ENCODE measurements around the gene SIK2. TPM values are rescaled to one million over a fixed set of nuclear protein-coding genes. Genes with fewer than 3 reads are reported as not detected.

Gene SIK2
- total and polyA plus RNA-seq, 9 of the 15 experiments (the other 6 are each of a cell fraction or from before 2014, with no cell fraction given), result 0.74 to 11.6 (median 3.8) TPM

DNA sequence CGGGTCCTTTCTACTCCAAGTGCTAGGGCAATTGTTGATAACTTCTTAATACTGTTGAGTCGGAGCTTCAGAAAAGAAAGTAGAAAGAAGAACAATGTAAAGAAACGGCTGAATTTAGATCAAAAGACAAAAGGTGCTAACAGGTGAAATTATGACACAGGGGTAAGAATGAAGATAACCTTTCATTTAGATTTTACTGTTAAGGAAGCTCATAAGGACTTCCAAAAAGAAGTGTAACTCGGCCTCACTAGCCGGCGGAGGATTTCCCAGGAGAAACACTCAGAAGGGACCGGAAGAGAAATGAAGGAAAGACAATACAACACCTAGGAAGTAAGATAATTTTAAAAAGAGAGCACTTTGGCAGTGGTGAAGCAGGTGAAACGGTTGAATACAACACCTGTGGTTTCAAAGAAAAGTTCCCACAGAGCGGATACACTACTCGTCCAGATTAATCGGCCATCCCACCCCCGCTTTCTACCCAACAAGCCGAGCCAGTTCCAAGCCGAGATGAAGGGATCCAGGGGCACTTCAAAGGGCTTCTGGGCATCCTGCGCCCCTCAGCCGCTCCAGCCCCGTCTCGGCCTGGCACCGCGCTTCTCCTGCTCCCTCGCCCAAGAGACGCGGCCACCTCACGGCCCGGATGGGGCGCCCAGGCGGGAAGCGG lies 163.2 kb downstream of the SIK2 start:
- FAIRE-seq (no peak), DNase-seq (ENCODE audit: extremely low read depth in 1 of 4, low spot score in 3 of 4) (no peak), ATAC-seq (peak; percentile 62)
- H3K27ac ChIP-seq (ENCODE audit: extremely low read depth, low read depth, low read length), result peak overlapping the region; percentile 90
- ChIA-PET CTCF (ENCODE audit: low intra/inter-chr PET ratio) (no interaction called here), POLR2A (interaction anchor here (0.6 to 3.4 kb wide), 10 partner anchors 10 to 188 kb away, joined by 3 to 24 read pairs (median 4); no protein-coding TSS in a partner anchor)
- intact Hi-C loops (cut with micrococcal nuclease) (no loop called here), in situ Hi-C loops (cut with MboI) (no loop called here)
- peak overlapping the region; percentile 99 for H2AFZ ChIP-seq (ENCODE audit: low read depth, low read length)
- H3K79me2 ChIP-seq (ENCODE audit: control insufficient read depth, insufficient read depth, low read length), result peaks cover 29% of the 10 kb centered on the region
- H3K9me3 ChIP-seq (replicated peaks; ENCODE audit: control insufficient read depth, insufficient read depth, low read depth, low read length), result no peaks in the 10 kb centered on the region
- peak overlapping the region; percentile 83 for H3K4me2 ChIP-seq (ENCODE audit: insufficient read depth, low read length)
- 2% methylated on average over 23 of the region's 28 CpGs for WGBS (ENCODE audit: insufficient coverage, low coverage, missing lambda C conversion rate)
- H3K4me3 ChIP-seq, result peak overlapping the region; percentile 84
- BruUV-seq (replicated peaks), result no TSS peak
- no peaks in the 10 kb centered on the region for H3K27me3 ChIP-seq (ENCODE audit: control insufficient read depth in 2 of 2, insufficient read depth in 2 of 2, low read length in 2 of 2)
- peaks cover 4 to 7% of the 10 kb centered on the region in 2 experiments; a peak in 2 of 5 replicates for H3K4me1 ChIP-seq (replicated peaks in 1 of 2; ENCODE audit: control insufficient read depth in 2 of 2, insufficient read depth in 2 of 2, low read length in 2 of 2)
- peak overlapping the region; percentile 87 to 97 for H3K9ac ChIP-seq (ENCODE audit: insufficient read depth in 1 of 2, low read depth in 2 of 2, low read length in 2 of 2)
- H3K9me1 ChIP-seq (ENCODE audit: control insufficient read depth, insufficient read depth, low read length), result no peaks in the 10 kb centered on the region
- no peaks in the 10 kb centered on the region; the same call in 1 of the 2 replicates for H4K20me1 ChIP-seq (replicated peaks; ENCODE audit: control insufficient read depth, insufficient read depth, low read length)
- H3K36me3 ChIP-seq (ENCODE audit: control insufficient read depth, insufficient read depth, low read length), result peaks cover 44% of the 10 kb centered on the region
- TF ChIP-seq CBX3 (IDR thresholded peaks at IDR 0.05; ENCODE audit: borderline replicate concordance in 1 of 2, low read length in 2 of 2), result 0 out of 3 replicates have a peak, but pooled peaks of 1 of the 2 experiments have one; percentile 8
- peak; percentile 64 for TF ChIP-seq CHD1 (IDR thresholded peaks at IDR 0.05; ENCODE audit: low read length)
- peak; percentile 8; the same call in 1 of the 2 replicates for TF ChIP-seq CXXC5 (CRISPR knock-in tag; IDR thresholded peaks at IDR 0.05)
- peak in 1 of 2 experiments; percentile 49; a peak in 2 of 4 replicates for TF ChIP-seq UBTF (IDR thresholded peaks at IDR 0.05; ENCODE audit: borderline replicate concordance in 1 of 2, low read depth in 2 of 2, low read length in 2 of 2)
- TF ChIP-seq E2F3 (CRISPR knock-in tag; IDR thresholded peaks at IDR 0.05), result 0 out of 2 replicates have a peak, but pooled peaks have one; percentile 42
- 0 out of 2 replicates have a peak, but pooled peaks have one; percentile 16 for TF ChIP-seq MTA3 (IDR thresholded peaks at IDR 0.05; ENCODE audit: borderline replicate concordance)
- TF ChIP-seq EGR1 (conservative IDR thresholded peaks at IDR 0.05), result peak; percentile 80
- no peak for TF ChIP-seq ZNF124 (CRISPR knock-in tag; IDR thresholded peaks at IDR 0.05)
- TF ChIP-seq GTF2F1 (IDR thresholded peaks at IDR 0.05; ENCODE audit: low read depth, low read length), result no peak
- 0 out of 2 replicates have a peak, but pooled peaks have one; percentile 11 for TF ChIP-seq CTBP1 (IDR thresholded peaks at IDR 0.05; ENCODE audit: borderline replicate concordance)
- TF ChIP-seq HCFC1 (IDR thresholded peaks at IDR 0.05; ENCODE audit: low read depth, low read length), result no peak
- TF ChIP-seq ETV5 (CRISPR knock-in tag; IDR thresholded peaks at IDR 0.05; ENCODE audit: low read depth), result 0 out of 2 replicates have a peak, but pooled peaks have one; percentile 71
- TF ChIP-seq ETV1 (tag; conservative IDR thresholded peaks at IDR 0.05; ENCODE audit: low read depth), result 0 out of 2 replicates have a peak, but pooled peaks have one; percentile 12
- TF ChIP-seq ZNF518B (CRISPR knock-in tag; IDR thresholded peaks at IDR 0.05), result no peak
- TF ChIP-seq MYC (IDR thresholded peaks at IDR 0.05; ENCODE audit: low read depth, low read length), result 0 out of 2 replicates have a peak, but pooled peaks have one; percentile 7
- TF ChIP-seq MYC (CRISPR knock-in tag; IDR thresholded peaks at IDR 0.05; ENCODE audit: borderline replicate concordance, low read depth), result no peak
